RPMI8226 (cell line): Measurements from ENCODE around the gene PGC.

Source experiments
- DNase-seq: peaks from one replicate; pipeline ENCODE4 v3.0.0-alpha.2; 2015

Gene PGC

GRCh38 chr6:41728073-41728936 lies 18.9 kb downstream of the PGC start:
- DNase-seq, result no peak

DNA sequence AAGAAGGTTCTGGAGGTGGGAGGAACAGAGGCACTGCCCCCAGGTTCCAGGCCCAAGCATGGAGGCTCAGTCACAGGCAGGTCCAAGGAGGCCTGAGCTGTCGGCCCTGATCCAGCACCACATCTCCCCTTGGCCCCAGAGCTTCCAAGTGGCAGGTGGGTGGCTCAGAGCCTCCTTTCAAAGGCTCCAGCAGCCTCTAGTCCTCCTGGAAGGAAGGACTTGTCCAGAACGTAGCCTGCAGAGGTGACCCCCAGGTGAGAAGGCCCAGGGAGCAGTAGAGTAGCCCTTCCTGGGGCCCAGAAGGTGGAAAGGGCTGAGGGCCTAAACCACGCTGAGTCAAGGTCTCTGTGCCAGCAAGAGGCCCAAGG lies 19.5 kb downstream of the PGC start:
- no peak for DNase-seq

GRCh38 chr6:41726876-41727275 lies 20.3 kb downstream of the PGC start:
- DNase-seq, result no peak

- no peak for DNase-seq
Measured at GRCh38 chr6:41724586-41725501, 22.4 kb downstream of the PGC start.

- no peak for DNase-seq
Measured at GRCh38 chr6:41724228-41724580, 23.0 kb downstream of the PGC start.

DNA sequence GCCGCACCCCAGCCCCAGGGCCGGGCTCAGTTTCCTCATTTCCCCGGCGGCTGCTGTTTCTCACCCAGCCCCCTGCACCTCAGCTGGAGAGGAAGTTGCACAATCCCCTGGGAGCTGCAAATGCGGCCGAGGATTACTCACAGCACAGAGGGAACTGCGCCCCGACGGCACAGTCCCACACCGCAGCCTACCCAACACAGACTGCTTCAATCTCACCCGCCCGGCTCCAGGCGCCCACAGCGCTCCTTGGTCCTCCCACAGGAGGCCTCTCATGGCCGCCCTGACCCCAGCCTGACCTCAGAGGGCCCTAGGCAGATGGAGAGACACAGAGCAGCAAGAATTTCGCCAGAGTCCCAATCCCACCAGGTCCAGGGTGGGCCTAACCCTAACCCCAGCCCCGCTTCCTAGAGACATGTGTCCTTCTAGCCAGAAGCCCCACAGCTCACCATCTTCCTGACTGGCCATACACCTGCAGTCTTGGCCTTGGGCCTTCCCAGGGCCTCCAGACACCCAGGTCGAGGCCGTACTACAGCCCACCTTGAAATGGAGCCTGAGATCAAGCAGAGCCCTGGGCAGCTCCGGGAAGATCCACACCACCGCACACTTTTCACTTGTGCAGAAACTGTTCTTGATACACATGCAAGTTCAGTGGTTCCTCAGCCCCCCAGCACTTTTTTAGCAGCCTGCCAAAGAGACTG lies 23.5 kb downstream of the PGC start:
- no peak for DNase-seq

DNA sequence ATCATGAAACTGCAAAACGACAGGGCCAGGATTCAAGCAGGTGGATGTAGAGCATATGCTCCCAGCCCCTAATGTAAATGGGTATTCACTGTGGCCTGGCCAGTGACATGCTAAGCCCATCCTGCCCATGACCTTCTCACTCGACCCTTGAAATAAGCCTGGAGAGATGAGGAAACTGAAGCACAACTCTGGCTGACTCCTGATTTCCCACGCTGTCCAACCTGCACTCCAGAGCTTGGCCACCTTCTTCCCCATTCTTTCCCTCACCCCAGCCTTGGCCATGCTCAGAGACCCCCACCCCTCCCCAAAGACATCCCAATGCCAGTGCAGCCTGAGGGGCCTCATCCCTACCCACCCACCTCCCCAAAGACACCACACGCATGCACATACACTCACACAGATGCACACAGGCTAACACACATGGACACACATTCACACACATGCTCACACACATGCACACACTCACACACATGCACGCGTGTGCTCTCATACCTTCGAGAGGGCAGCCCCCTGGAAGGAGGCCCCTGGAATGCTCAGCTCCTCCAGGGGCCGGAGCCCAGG lies 24.1 kb downstream of the PGC start:
- no peak for DNase-seq

DNA sequence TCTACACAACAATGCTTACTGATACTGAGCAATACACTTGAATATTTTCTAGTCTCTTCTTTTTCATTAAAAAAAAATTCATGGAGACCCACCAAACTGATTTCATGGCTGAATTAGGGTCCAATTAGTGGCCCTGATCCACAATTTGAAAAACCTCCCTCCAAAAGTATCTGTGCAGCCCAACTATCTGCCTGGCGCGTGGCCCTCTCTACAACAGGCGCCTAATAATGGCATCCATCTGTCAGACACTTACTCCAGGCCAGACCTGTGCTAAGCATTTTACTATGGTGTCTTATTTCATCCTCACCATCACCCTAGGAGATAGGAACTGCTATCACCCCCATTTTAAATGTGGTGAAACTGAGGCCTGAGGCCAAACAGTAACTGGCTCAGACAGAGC lies 25.8 kb downstream of the PGC start:
- DNase-seq, result no peak

DNA sequence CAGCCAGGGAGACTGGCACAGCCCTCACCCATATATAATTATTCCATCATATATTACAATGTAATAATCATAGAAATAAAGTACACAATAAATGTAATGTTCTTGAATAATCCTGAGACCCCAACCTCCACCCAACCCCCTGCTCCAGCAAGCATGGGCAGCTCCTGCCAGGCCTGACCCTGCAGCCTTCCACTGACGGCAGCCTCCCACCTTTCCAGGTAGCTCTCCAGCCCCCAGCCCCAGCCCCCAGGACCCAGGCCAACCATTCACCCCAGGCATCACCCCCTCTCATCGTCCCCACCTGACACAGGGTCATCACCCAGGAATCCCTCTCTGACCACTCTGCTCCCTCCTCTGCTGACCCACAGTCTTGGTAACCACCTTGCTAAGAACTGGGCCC lies 26.4 kb downstream of the PGC start:
- DNase-seq, result no peak

- no peak for DNase-seq
Measured at GRCh38 chr6:41720262-41720620, 27.0 kb downstream of the PGC start.

GRCh38 chr6:41719436-41720261 lies 27.5 kb downstream of the PGC start:
- no peak for DNase-seq

DNA sequence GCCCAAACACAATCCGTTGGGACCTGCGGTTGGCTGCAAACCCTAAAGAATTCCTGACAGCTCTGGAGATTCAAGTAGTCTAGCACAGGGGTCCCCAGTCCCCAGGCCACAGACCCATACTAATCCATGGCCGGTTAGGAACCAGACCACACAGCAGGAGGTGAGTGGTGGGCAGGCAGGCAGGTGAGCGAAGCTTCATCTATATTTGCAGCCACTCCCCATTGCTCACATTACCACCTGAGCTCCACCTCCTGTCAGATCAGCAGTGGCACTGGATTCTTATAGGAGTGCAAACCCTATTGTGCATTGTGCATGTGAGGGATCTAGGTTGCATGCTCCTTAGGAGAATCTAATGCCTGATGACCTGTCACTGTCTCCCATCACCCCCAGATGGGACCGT lies 28.4 kb downstream of the PGC start:
- no peak for DNase-seq

DNA sequence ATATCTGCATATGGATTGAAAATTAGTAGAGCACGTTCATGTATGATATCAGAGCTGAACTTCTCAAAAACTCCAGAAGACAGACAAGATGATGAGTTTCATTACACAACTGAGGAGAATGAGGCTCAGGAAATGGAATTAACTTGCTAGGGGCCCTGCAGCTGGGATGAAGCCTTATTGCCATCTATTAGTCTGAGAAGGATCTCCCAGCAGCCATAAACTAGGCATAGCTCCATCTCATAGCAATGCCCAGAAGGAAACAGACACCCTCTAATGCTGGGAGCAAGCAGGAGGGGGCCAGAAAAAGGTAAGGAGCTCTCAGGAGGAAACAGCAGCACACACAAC lies 29.8 kb downstream of the PGC start:
- no peak for DNase-seq

GRCh38 chr6:41716516-41717391 lies 30.4 kb downstream of the PGC start:
- DNase-seq, result peak; percentile 32

DNA sequence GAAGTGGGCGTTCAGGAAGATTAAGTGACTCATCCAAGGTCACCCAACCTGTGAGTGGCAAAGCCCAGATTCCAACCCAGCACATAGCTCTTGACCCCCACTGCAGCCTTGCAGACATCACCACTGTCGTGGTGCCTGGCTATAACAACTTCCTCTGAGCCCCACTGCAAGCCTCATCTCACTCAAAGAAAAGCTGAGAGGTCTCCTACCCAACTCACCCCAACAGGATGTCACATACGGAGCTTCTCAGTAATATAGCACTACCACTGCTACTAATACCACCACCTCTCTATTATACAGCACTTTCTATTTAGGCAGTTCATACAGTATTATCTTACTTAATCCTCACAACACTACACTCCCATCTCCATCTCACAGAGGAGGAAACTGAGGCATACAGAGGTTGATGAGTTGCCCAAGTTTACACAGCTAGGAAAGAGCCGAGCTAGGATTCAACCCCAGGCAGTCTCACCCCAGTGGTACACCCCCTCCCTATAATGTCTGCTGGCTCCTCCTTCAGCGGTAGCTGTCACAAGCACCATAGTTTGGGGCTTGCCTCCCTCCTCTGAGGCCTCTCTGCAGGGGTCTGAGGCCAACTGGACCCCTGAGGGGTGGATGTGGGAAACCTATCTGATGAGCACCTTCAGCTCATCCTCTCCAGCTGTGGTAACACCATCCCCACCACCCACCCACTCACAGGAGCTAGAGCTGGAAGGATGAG lies 31.2 kb downstream of the PGC start:
- DNase-seq, result no peak

GRCh38 chr6:41714556-41715273 lies 32.5 kb downstream of the PGC start:
- DNase-seq, result no peak

GRCh38 chr6:41713650-41714291 lies 33.4 kb downstream of the PGC start:
- DNase-seq, result no peak

DNA sequence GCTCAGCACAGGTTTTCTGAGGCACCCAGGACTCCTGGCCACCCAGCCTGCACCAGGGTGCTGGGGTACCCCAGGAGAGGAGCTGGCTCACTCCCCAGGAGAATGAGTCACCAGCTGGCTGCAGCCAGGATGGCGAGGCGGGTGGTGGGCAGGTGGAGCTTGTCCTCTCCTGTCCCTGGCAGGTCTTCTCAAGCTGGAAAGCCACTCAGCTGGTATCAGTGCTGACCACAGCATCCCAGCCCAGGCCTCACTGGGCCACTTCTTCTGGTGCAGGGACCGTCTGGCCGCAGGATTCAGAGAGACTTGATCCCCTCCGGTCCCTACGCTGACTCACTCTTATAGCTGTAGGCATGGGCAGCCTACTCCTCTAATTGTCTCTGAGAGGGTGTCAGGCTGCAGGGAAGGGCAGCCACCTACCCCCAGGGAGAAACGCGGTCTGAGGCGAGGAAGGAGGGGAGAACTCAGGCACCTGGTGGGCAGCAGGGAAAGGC lies 34.0 kb downstream of the PGC start:
- DNase-seq, result peak; percentile 35

DNA sequence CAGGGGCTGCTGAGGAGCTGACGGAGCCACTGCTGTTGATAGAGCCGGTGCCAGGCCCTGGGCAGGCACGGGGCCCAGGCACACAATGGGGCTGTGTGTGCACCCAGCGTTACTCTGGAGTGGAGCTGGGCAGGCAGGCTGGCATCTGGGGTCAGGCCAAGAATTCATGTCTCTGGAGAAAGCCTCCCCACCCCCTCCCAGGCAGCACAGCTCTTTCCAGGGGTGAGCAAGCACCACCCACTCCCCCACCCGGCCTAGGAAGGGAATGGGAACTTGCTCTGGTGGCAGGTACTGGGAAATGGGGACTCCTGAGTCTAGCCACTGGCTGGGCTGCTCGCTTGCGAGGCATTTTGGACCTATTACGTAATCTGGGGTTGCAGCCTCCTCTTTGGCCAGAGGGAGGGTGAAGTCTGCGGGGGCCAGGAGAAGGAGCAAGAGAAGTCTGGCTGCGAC lies 34.5 kb downstream of the PGC start:
- no peak for DNase-seq
